ELF-1 (cell line): Measurements from ENCODE around the gene TRAF6.
"Not testable (repeated sequence)": the region's sequence is repeated elsewhere in the genome, so short reads cannot be mapped to it uniquely, and the experiment has no call there.

ENCODE experiments used
- DNase-seq: peaks from one replicate; pipeline ENCODE4 v3.0.0-alpha.2; 2016; ENCODE audit warnings: low read depth, low spot score

TRAF6 gene, protein sequence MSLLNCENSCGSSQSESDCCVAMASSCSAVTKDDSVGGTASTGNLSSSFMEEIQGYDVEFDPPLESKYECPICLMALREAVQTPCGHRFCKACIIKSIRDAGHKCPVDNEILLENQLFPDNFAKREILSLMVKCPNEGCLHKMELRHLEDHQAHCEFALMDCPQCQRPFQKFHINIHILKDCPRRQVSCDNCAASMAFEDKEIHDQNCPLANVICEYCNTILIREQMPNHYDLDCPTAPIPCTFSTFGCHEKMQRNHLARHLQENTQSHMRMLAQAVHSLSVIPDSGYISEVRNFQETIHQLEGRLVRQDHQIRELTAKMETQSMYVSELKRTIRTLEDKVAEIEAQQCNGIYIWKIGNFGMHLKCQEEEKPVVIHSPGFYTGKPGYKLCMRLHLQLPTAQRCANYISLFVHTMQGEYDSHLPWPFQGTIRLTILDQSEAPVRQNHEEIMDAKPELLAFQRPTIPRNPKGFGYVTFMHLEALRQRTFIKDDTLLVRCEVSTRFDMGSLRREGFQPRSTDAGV

DNA sequence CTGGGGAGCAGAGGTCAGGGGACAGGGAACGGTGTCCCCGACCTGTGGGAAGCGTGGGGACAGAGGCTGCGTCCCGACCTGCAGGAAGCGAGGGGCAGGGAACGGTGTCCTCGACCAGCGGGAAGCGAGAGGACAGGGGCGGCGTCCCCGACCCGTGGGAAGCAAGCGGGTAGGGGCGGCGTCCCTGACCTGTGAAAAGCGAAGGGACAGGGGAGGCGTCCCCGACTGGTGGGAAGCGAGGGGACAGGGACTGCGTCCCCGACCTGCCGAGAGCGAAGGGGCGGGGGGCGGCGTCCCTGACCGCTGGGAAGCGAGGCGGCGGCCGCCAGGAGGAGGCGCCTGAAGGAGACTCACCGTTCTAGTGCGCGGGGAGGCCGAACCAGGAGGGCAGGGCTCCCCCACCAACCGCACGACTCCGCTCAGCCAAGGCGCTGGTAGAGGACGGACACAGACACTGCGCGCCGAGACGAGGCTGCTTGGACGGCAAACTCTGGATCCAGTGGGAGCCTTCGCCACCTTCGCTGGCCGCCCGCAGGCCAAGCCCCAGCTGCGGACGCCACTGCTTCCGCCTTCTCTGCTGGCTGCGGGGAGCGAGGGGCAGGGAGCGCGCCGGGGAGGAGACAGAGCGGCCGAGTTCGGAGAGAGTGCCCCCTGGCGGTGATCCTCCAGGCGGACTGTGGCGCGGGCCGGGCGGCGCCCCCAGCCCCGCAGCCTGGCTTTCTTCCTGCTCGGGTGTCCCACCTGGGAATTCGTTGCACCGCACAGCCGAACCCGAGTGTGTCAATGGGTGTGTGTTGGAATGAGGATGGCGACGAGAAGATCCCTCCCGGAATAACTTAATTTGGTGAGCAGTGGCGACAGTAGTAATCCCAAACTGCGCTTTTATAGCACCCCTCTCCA is at the start of gene TRAF6:
Gene TRAF6, minus strand, starts transcription at position 579 of the 900 bp plus-strand sequence. CDS start 8,757 bp downstream, outside the sequence.
- peak; percentile 94 for DNase-seq

GRCh38 chr11:36558571-36559413 is 48.7 kb upstream of the TRAF6 start:
- DNase-seq = no peak

DNA sequence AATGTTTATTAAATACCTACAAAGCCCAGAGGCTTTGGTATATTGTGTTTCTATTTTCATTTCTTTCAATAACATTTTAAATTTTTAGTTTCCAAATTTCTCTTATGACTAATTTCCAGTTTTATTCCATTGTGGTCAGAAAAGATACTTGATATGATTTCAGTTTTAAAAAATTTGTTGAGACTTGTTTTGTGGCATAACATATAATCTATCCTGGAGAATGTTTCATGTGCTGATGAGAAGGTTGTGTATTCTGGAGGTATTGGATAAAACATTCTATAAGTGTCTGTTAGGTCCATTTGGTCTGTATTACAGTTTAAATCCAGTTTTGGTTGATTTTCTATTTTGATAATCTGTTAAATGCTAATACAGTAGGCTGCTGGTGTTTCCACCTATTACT is 47.9 kb upstream of the TRAF6 start:
- DNase-seq = no peak

GRCh38 chr11:36557390-36557789 is 47.3 kb upstream of the TRAF6 start:
- peak; percentile 70 for DNase-seq

- no peak for DNase-seq
These were observed 40.5 kb upstream of the TRAF6 start for GRCh38 chr11:36550385-36551115.

GRCh38 chr11:36540998-36541397 is 30.9 kb upstream of the TRAF6 start:
- peak; percentile 52 for DNase-seq

DNA sequence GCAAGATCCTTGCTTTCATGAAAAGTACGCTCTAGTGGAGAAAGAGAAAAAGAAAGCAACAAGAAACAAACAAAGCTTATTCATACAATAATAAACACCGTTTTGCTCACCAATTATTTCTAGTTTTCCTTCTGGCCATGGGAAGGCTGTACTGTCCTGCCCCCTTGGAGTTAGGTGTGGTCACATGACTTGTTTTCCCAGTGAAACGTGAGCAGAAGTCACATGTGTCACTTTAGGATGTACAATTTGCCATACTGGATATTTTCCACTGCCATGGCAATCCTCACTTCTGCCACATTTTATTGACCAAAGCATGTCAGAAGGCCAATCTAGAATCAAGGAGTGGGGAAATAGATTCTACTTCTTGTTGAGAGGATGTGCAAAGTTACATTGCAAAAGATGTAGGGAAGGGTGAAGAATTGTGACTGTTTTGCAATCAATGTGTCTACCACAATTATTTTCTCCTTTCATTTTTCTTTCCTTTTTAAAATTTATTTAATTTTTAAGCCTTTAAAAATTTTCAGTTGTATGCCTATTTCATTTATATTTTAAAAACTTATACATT is 24.3 kb upstream of the TRAF6 start:
- no peak for DNase-seq

DNA sequence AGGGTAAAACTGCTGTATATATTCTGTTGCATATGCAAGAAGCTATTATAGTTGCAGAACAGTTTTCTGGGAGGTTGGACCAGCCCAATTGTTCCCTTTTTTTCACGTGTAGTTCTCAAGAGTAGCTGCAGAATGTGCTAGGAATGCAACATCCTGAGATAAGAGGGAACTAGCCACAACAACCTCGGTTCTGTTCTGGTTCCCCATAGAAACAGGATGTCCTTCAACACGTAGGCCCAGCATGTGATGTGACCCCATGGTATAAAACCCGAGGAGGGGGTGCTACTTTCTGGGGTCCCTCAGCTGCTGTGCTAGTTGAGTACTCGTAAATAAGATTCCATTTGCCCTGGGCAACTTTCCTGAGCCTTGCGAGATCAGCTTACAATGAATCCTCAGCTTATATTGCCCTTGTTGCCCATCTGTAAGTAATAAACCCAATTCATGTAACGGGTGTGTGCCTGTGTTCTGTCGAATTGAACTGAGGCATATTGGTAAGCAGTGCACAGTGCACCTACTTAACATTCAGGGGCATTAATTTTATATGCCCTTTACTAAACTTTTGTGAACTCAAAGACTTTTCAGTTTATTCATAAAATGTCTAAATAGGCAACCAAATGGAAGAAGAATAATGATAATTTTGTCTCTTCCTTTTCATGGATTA is 23.0 kb upstream of the TRAF6 start:
- DNase-seq = peak; percentile 12

DNA sequence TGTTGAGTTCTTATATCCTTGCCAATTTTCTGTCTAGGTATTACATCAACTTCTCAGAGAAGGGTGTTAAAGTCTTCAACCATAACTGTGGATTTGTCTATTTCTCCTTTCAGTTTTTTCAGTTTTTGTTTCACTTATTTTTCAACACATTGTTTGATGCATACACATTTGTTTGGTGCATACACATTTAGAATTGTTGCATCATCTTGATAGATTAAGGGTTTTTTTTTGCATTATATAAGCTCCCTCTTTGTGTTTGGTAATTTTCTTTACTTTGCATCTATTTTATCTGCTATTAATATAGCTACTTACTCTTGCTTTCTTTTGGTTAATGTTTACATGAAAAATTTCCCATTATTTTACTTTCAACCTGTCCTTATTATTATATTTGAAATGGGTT is 20.8 kb upstream of the TRAF6 start:
- no peak for DNase-seq

DNA sequence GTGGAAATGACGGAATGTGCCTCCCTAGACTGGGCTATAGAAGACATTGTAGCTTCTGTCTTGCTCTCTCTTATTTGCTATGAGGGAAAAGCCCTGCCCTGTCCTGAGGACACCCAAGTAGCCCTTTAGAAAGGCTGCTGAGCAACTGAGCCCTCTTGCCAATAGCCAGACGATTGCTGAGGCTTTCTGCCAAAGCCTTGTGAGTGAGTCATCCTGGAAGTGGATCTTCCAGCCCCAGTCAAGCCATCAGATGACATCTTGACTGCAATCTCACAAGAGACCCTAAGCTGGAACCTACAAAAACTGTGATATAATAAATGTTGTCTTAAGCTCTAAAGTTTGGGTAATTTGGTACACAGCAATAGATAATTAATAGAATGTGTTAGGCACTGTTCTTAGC is 3.9 kb upstream of the TRAF6 start:
- no peak for DNase-seq

DNA sequence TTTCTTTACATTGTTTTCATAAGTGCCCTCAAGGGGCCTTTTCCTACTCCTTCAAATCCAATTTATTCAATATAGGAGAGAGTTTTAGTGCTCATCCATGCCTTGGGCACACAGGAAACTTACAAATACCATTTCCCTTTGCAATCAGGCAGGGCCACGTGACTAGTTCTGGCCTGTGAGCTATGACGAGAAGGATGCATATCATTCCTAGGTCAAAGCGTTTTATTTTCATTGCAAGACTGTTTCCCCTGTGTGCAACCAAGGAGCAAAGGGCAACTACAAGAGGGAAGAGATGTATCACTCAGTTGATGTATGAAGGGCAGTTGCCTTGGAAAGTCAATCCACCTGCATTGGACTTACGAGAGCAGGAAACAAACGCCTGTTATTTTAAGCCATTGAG is 1.9 kb upstream of the TRAF6 start:
- no peak for DNase-seq

DNA sequence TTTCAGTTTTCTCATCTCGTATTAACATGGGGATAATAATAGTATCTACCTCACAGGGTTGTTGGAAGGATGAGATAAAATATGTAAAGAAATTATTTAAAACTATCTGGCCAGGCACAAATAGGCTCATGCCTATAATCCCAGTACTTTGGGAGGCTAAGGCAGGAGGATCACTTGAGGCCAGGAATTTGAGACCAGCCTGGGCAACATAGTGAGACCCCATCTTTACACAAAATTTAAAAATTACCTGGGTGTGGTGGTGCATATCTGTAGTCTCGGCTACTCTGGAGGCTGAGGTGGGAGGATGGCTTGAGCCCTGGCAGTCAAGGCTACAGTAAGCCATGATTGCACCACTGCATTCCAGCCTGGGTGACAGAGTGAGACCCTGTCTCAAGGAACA is 990 bp upstream of the TRAF6 start:
- not testable (repeated sequence) for DNase-seq

DNA sequence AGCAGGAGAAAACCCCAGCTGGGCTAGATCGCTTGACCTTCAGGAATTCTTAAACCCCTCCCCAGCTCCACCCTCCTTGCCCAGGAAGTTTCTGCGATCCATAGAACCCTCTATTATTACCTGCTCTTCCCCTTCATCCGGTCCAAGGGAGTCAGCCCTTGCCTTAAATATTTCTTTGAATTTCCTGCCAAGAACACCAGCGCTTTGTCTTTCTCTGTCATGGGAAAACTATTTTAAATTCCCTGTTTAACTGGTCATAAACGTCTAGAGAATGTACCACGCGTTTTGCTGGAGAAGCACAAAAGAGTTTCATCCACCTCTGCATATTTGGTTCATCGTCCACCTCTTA is 496 bp upstream of the TRAF6 start:
- no peak for DNase-seq

GRCh38 chr11:36509201-36509639 is 852 bp downstream of the TRAF6 start:
- DNase-seq = peak; percentile 29

- no peak for DNase-seq
These were observed 1.3 kb downstream of the TRAF6 start for GRCh38 chr11:36508743-36509142.

DNA sequence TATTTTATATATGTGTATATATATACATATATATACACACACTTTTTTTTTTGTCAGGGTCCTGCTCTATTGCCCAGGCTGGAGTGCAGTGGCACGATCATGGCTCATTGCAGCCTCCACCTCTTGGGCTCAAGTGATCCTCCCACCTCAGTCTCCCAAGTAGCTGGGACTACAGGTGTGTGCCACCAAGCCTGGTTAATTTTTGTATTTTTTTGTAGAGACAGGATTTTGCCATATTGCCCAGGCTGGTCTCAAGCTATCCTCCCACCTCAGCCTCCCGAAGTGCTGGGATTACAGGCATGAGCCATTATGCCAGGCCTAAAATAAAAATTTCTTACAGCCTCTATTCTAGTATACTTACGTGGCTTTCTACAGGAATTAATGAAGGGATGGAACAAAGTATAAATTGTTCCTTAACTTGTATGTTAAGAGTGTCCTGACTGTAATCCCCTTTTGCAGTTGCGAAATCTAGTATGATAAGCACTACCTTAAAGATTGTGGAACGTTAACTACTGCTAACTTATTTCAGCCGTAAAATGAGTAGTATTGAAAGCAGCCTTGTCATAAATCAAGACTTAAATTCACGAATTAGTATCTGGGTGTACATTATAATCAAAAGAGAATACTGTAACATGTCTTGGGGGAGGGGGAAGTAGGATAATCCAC is 2.1 kb downstream of the TRAF6 start:
- no peak for DNase-seq

DNA sequence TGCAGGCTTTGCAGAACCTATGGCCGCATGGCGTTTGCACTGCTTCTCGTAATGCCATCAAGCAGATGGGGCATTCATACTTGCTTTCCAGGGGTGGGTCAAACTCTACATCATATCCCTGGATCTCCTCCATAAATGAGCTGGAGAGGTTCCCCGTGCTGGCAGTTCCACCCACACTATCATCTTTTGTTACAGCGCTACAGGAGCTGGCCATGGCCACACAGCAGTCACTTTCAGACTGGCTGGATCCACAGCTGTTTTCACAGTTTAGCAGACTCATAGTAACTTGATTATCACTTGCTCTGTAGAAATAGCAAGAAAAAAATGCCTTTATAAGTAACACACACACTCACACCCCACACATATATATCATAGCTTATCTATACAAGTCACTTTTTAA is 8.8 kb downstream of the TRAF6 start:
- DNase-seq = no peak

DNA sequence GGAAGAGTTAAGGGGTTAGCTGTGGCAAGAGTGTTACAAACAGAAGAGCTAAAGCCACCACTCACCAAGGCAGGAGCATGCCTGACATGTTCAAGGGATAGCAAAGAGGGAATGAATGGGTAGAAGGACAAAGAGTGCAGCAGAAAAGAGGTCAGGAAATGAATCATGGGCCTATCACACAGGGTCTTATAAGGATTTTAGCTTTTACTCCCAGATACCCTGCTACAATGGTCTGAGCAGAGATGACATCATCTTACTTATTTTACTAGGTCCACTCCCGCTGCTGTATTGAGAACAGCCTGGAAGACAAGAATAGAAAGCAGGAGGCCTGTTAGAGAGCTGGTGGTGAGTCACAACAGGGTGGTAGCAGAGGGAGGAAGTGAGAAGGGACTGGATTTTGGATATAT is 9.8 kb downstream of the TRAF6 start:
- DNase-seq = peak; percentile 31

- DNase-seq = no peak
These were observed 10.8 kb downstream of the TRAF6 start for GRCh38 chr11:36499315-36499714.
